HepG2 (cell line): Measurements from ENCODE around the gene FAM120B. TPM values are rescaled to one million over a fixed set of nuclear protein-coding genes. Genes with fewer than 3 reads are reported as not detected.

Source experiments
- ATAC-seq: fragments of 200-7000 bp; cut with Tn5 transposase; 3 replicates; pipeline ENCODE4 v1.9.1; 2020; ENCODE audit warnings: mild to moderate bottlenecking, moderate library complexity
- BruUV-seq: library from RNA; stranded (reverse); fragments of 400-500 nt; replicated peaks from 2 replicates; lab custom pipeline; 2021; lab: Mats Ljungman, UMichigan
- CTCF ChIA-PET: fragments of 300-600 bp; formaldehyde crosslinking; extraction: SDS; loops from one replicate; lab custom pipeline; 2021; ENCODE audit warnings: low total read pairs, inconsistent platforms, low intra/inter-chr PET ratio; lab: Yijun Ruan, JAX
- POLR2A ChIA-PET: fragments of 350-600 bp; sonication (Branson Sonifier 250); formaldehyde crosslinking; loops from one replicate; lab custom pipeline; 2020; ENCODE audit warnings: antibody characterized with exemption, inconsistent platforms; lab: Yijun Ruan, JAX
- DNase-seq: peaks from one replicate; pipeline ENCODE4 v3.0.0-alpha.2; 2015; ENCODE audit warnings: low spot score
- FAIRE-seq: peaks from 3 replicates; lab custom pipeline; 2011; peaks lifted over from hg19 to GRCh38; lab: Jason Lieb, UNC
- H2AFZ ChIP-seq: one replicate; pipeline ENCODE4 v1.6.1; 2011; ENCODE audit warnings: low read length, inconsistent platforms
- H3K27ac ChIP-seq: fragments of 300-600 bp; 3 replicates; pipeline ENCODE4 v1.8.0; 2011; ENCODE audit warnings: mixed run types, mild to moderate bottlenecking, mixed read lengths, low read length, inconsistent platforms; ENCODE audit not compliant: insufficient read depth; ENCODE audit errors: extremely low read length
- H3K27me3 ChIP-seq, 2 experiments: fragments of 200-600 bp in 1 of 2; 2 replicates in 1 of 2; 3 replicates in 1 of 2; pipeline versions ENCODE4 v1.6.0 to v1.8.0; 2011; ENCODE audit warnings: low read length in 2 of 2, mild to moderate bottlenecking in 2 of 2, moderate library complexity in 2 of 2, inconsistent platforms in 1 of 2; ENCODE audit not compliant: insufficient read depth in 2 of 2, control insufficient read depth in 1 of 2
- H3K36me3 ChIP-seq, 2 experiments: fragments of 200-600 bp in 1 of 2; replicated peaks in 1 of 2; 2 replicates in 1 of 2; 3 replicates in 1 of 2; pipeline versions ENCODE4 v1.5.1 to v1.8.0; 2011; ENCODE audit warnings: low read length in 2 of 2, inconsistent platforms in 1 of 2; ENCODE audit not compliant: insufficient read depth in 2 of 2, control insufficient read depth in 1 of 2
- H3K4me1 ChIP-seq: 2 replicates; pipeline ENCODE4 v1.5.1; 2012; ENCODE audit warnings: low read length, inconsistent platforms; ENCODE audit not compliant: insufficient read depth
- H3K4me2 ChIP-seq: 2 replicates; pipeline ENCODE4 v1.6.0; 2011; ENCODE audit warnings: low read depth, low read length, inconsistent platforms
- H3K4me3 ChIP-seq, 3 experiments: fragments of 200-600 bp in 1 of 3; sonication (generic), shearing (Covaris generic) in 1 of 3; replicated peaks in 1 of 3; 2 replicates each; pipeline ENCODE4 v1.5.1; 2011 to 2016; ENCODE audit warnings: low read length in 3 of 3, inconsistent platforms in 2 of 3, low read depth in 2 of 3, mild to moderate bottlenecking in 2 of 3, control low read depth in 1 of 3, mixed read lengths in 1 of 3; ENCODE audit not compliant: insufficient read depth in 1 of 3
- H3K79me2 ChIP-seq: one replicate; pipeline ENCODE4 v1.6.1; 2011; ENCODE audit warnings: low read length, inconsistent platforms; ENCODE audit not compliant: insufficient read depth
- H3K9ac ChIP-seq: 2 replicates; pipeline ENCODE4 v1.6.0; 2011; ENCODE audit warnings: mild to moderate bottlenecking, low read depth, low read length, inconsistent platforms; ENCODE audit not compliant: insufficient read depth
- H3K9me3 ChIP-seq: 2 replicates; pipeline ENCODE4 v1.5.1; 2012; ENCODE audit warnings: mild to moderate bottlenecking, low read length
- H4K20me1 ChIP-seq: 2 replicates; pipeline ENCODE4 v1.6.0; 2011; ENCODE audit warnings: inconsistent platforms, mild to moderate bottlenecking, low read length, moderate library complexity; ENCODE audit not compliant: insufficient read depth
- FOXA3 ChIP-seq: IDR thresholded peaks from 2 replicates; pipeline ENCODE4 v1.6.1; 2016; ENCODE audit warnings: missing genetic modification reagents, missing compliant biosample characterization
- GTF3A ChIP-seq: sonication (generic); formaldehyde crosslinking; conservative IDR thresholded peaks from 2 replicates; pipeline ENCODE4 v1.4.0; 2020; ENCODE audit warnings: mild to moderate bottlenecking, missing genetic modification reagents
- IRF2 ChIP-seq: IDR thresholded peaks from 2 replicates; pipeline ENCODE4 v1.6.1; 2018; ENCODE audit warnings: missing genetic modification reagents, missing compliant biosample characterization
- PAWR ChIP-seq: sonication (generic); formaldehyde crosslinking; IDR thresholded peaks from 2 replicates; pipeline ENCODE4 v1.4.0; 2020; ENCODE audit warnings: missing genetic modification reagents, mild to moderate bottlenecking, borderline replicate concordance
- PRDM4 ChIP-seq: sonication (generic); formaldehyde crosslinking; IDR thresholded peaks from 2 replicates; pipeline ENCODE4 v1.9.0; 2021; ENCODE audit warnings: missing genetic modification reagents, borderline replicate concordance
- RBFOX2 ChIP-seq: fragments of 200-400 bp; formaldehyde crosslinking; IDR thresholded peaks from 2 replicates; pipeline ENCODE4 v1.6.1; 2017; ENCODE audit warnings: low read depth, mild to moderate bottlenecking, low read length
- RBM22 ChIP-seq: fragments of 200-400 bp; formaldehyde crosslinking; optimal IDR thresholded peaks from 2 replicates; pipeline ENCODE3; 2017; ENCODE audit warnings: mild to moderate bottlenecking, low read length, moderate library complexity
- SRSF1 ChIP-seq: fragments of 200-400 bp; formaldehyde crosslinking; optimal IDR thresholded peaks from 2 replicates; pipeline ENCODE3; 2017; ENCODE audit warnings: mild to moderate bottlenecking, low read depth, low read length, moderate library complexity
- TERF1 ChIP-seq: sonication (generic); formaldehyde crosslinking; IDR thresholded peaks from 2 replicates; pipeline ENCODE4 v1.8.0; 2022; ENCODE audit warnings: mild to moderate bottlenecking, missing genetic modification reagents, moderate library complexity
- TRAFD1 ChIP-seq: sonication (generic); formaldehyde crosslinking; IDR thresholded peaks from 2 replicates; pipeline ENCODE4 v1.5.1; 2020; ENCODE audit warnings: missing genetic modification reagents, mild to moderate bottlenecking, borderline replicate concordance
- ZNF10 ChIP-seq: sonication (generic); formaldehyde crosslinking; IDR thresholded peaks from 2 replicates; pipeline ENCODE4 v1.4.0; 2020; ENCODE audit warnings: mild to moderate bottlenecking, low read depth, missing genetic modification reagents, borderline replicate concordance
- ZSCAN29 ChIP-seq: sonication (generic); formaldehyde crosslinking; conservative IDR thresholded peaks from 2 replicates; pipeline ENCODE4 v1.4.0; 2020; ENCODE audit warnings: mild to moderate bottlenecking, missing genetic modification reagents
- WGBS: methylation state at CpG from one replicate; pipeline ENCODE4 v1.1.6; 2017; ENCODE audit warnings: low lambda C conversion rate; 5-methylcytosine and 5-hydroxymethylcytosine counted together
- in situ Hi-C: cut with HindIII; loops from 2 replicates; pipeline ENCODE4 v1.10.0; 2017; ENCODE audit warnings: low pct_unique_long_range_greater_than_20kb; ENCODE audit not compliant: extremely low pct_ligation_motif_present
- intact Hi-C: fragments of 100-400 bp; cut with micrococcal nuclease; formaldehyde crosslinking; loops from one replicate; pipeline ENCODE4 v1.10.0; 2022; ENCODE audit not compliant: unreplicated experiment
- polyA plus RNA-seq, 8 experiments: library from polyadenylated mRNA; depleted of rRNA in 3 of 8; stranded (reverse) in 7 of 8; unstranded in 1 of 8; fragments of >200 nt; fragmentation: Illumina TruSeq in 4 of 8; extraction: Trizol in 4 of 8; gene quantifications; 2 replicates each; pipeline versions ENCODE4 v1.2.1 to v1.2.3, GENCODE V29; 2011 to 2016; ENCODE audit warnings: low read depth in 4 of 8, missing spikeins in 1 of 8, mixed read lengths in 1 of 8; ENCODE audit not compliant: insufficient read depth in 1 of 8
- total RNA-seq, 5 experiments: library from RNA; depleted of rRNA; stranded (reverse); fragments of >200 nt; fragmentation: Illumina TruSeq; extraction: Trizol; gene quantifications; 2 replicates each; pipeline ENCODE4 v1.2.3, GENCODE V29; 2016; ENCODE audit warnings: low read depth in 1 of 5

The FAM120B gene
- total and polyA plus RNA-seq, 2 of the 13 experiments (the other 11 are each of a cell fraction or from before 2014, with no cell fraction given): 9.2 to 10.7 TPM

- POLR2A ChIA-PET: no interaction called here
- H3K4me3 ChIP-seq: no peak overlapping the region
- H3K27ac ChIP-seq: no peak overlapping the region
- intact Hi-C loops (no loop called here), in situ Hi-C loops (no loop called here)
- ATAC-seq (peak; percentile 5; the same call in 1 of the 3 replicates), DNase-seq (no peak), FAIRE-seq (no peak)
- no peaks in the 10 kb centered on the region for H3K9me3 ChIP-seq
- H3K9ac ChIP-seq: no peak overlapping the region
- peaks cover 3 to 56% of the 10 kb centered on the region in 2 experiments; a peak in 4 of 5 replicates for H3K27me3 ChIP-seq
- no TSS peak for BruUV-seq
- H4K20me1 ChIP-seq: no peaks in the 10 kb centered on the region; the same call in 1 of the 2 replicates
- CTCF ChIA-PET: no interaction called here
- H2AFZ ChIP-seq: no peak overlapping the region
- no peak overlapping the region for H3K4me2 ChIP-seq
- no peak for TF ChIP-seq PRDM4 (CRISPR knock-in tag)
- TF ChIP-seq GTF3A: no peak
- TF ChIP-seq SRSF1: no peak
- no peak for TF ChIP-seq ZNF10 (CRISPR knock-in tag)
- TF ChIP-seq FOXA3 (CRISPR knock-in tag): no peak
- TF ChIP-seq RBFOX2: no peak
- no peak for TF ChIP-seq TERF1 (CRISPR knock-in tag)
- no peak for TF ChIP-seq RBM22
- TF ChIP-seq TRAFD1: no peak
- no peak for TF ChIP-seq PAWR (CRISPR knock-in tag)
- TF ChIP-seq IRF2 (CRISPR knock-in tag): no peak
- no peak for TF ChIP-seq ZSCAN29 (CRISPR knock-in tag)
- 29% methylated on average over 24 of the region's 26 CpGs for WGBS
- no peaks in the 10 kb centered on the region for H3K36me3 ChIP-seq
- no peaks in the 10 kb centered on the region for H3K79me2 ChIP-seq
- no peaks in the 10 kb centered on the region for H3K4me1 ChIP-seq
Observed at GRCh38 chr6:170453586-170454511, 147.3 kb downstream of the FAM120B start.
